B cell (primary cell): ENCODE measurements around the gene CNTNAP2. TPM values are rescaled to one million over a fixed set of nuclear protein-coding genes. Genes with fewer than 3 reads are reported as not detected.

Experiments used
- ATAC-seq: fragments of 200-7000 bp; cut with Tn5 transposase; one replicate; pipeline ENCODE4 v1.10.0; 2021; ENCODE audit warnings: low read depth, mild to moderate bottlenecking, moderate number of reproducible peaks, moderate library complexity
- CTCF ChIA-PET: fragments of 350-600 bp; sonication (Branson Sonifier 250); formaldehyde crosslinking; loops from one replicate; lab custom pipeline; 2021; ENCODE audit warnings: antibody characterized with exemption, inconsistent platforms; lab: Charles Lee
- POLR2A ChIA-PET: fragments of 350-600 bp; sonication (Branson Sonifier 250); formaldehyde crosslinking; loops from one replicate; lab custom pipeline; 2021; ENCODE audit warnings: antibody characterized with exemption; lab: Charles Lee
- DNase-seq: peaks from one replicate; pipeline ENCODE4 v3.0.0; 2013
- H2AFZ ChIP-seq: 2 replicates; pipeline ENCODE4 v1.6.1; 2012; ENCODE audit warnings: mild to moderate bottlenecking, low read depth, low read length; ENCODE audit not compliant: insufficient read depth, poor library complexity, severe bottlenecking
- H3K27ac ChIP-seq, 2 donors: 1 replicate in 1 of 2; 2 replicates in 1 of 2; pipeline ENCODE4 v1.5.1; 2012 to 2013; ENCODE audit warnings: low read length in 2 of 2, mild to moderate bottlenecking in 2 of 2, moderate library complexity in 1 of 2
- H3K27me3 ChIP-seq, 4 experiments: fragments of 200-600 bp in 1 of 4; sonication (generic) in 1 of 4; replicated peaks in 1 of 4; 1 replicate in 2 of 4; 2 replicates in 2 of 4; pipeline versions ENCODE4 v1.6.1 to v1.7.0; 2013 to 2016; ENCODE audit warnings: low read length in 3 of 4, mild to moderate bottlenecking in 2 of 4, mixed read lengths in 1 of 4, moderate library complexity in 1 of 4; ENCODE audit not compliant: insufficient read depth in 4 of 4, control insufficient read depth in 3 of 4; ENCODE audit errors: control extremely low read depth in 1 of 4
- H3K36me3 ChIP-seq, 2 experiments: replicated peaks in 1 of 2; 1 replicate in 1 of 2; 2 replicates in 1 of 2; pipeline versions ENCODE4 v1.6.1 to v1.7.1; 2013; ENCODE audit warnings: low read length in 1 of 2; ENCODE audit not compliant: insufficient read depth in 2 of 2, control insufficient read depth in 1 of 2; ENCODE audit errors: control extremely low read depth in 1 of 2, extremely low read depth in 1 of 2
- H3K4me1 ChIP-seq, 2 donors: fragments of 200-600 bp in 1 of 2; sonication (generic) in 1 of 2; 1 replicate in 1 of 2; 2 replicates in 1 of 2; pipeline versions ENCODE4 v1.5.1 to v1.6.1; 2013 to 2017; ENCODE audit warnings: low read length in 2 of 2; ENCODE audit not compliant: control insufficient read depth in 2 of 2, insufficient read depth in 2 of 2
- H3K4me2 ChIP-seq: replicated peaks from 2 replicates; pipeline ENCODE3; 2012; ENCODE audit warnings: mild to moderate bottlenecking, low read depth, low read length; ENCODE audit not compliant: poor library complexity, severe bottlenecking
- H3K4me3 ChIP-seq, 5 experiments: fragments of 200-600 bp in 1 of 5; sonication (generic) in 1 of 5; 1 replicate in 3 of 5; 2 replicates in 2 of 5; pipeline versions ENCODE4 v1.5.1 to v1.7.0; 2011 to 2016; ENCODE audit warnings: low read length in 4 of 5, mild to moderate bottlenecking in 4 of 5, low read depth in 2 of 5, control low read depth in 1 of 5, moderate library complexity in 1 of 5; ENCODE audit not compliant: insufficient read depth in 1 of 5; ENCODE audit errors: control extremely low read depth in 1 of 5, extremely low read depth in 1 of 5
- H3K79me2 ChIP-seq: fragments of 200-600 bp; sonication (generic); one replicate; pipeline ENCODE4 v1.6.0; 2016; ENCODE audit warnings: low read length; ENCODE audit not compliant: control insufficient read depth, insufficient read depth
- H3K9ac ChIP-seq: fragments of 200-600 bp; sonication (generic); 2 replicates; pipeline ENCODE4 v1.6.1; 2017; ENCODE audit warnings: mild to moderate bottlenecking, low read length, moderate library complexity
- H3K9me3 ChIP-seq, 3 donors: one replicate each; pipeline versions ENCODE4 v1.6.1 to v1.7.1; 2013; ENCODE audit warnings: low read length in 2 of 3; ENCODE audit not compliant: control insufficient read depth in 2 of 3, insufficient read depth in 1 of 3; ENCODE audit errors: control extremely low read depth in 1 of 3
- H4K20me1 ChIP-seq: 2 replicates; pipeline ENCODE4 v1.6.0; 2012; ENCODE audit warnings: mild to moderate bottlenecking, low read length; ENCODE audit not compliant: insufficient read depth, control insufficient read depth, poor library complexity, severe bottlenecking
- H3K27ac Mint-ChIP-seq: one replicate; pipeline ENCODE4 v1.8.0; 2021; ENCODE audit warnings: mixed read lengths
- H3K27me3 Mint-ChIP-seq: one replicate; pipeline ENCODE4 v1.8.0; 2021; ENCODE audit warnings: mixed read lengths
- H3K4me1 Mint-ChIP-seq: one replicate; pipeline ENCODE4 v1.8.0; 2021; ENCODE audit warnings: mixed read lengths
- H3K4me3 Mint-ChIP-seq: one replicate; pipeline ENCODE4 v1.8.0; 2021; ENCODE audit warnings: mixed read lengths
- H3K9me3 Mint-ChIP-seq: one replicate; pipeline ENCODE4 v1.8.0; 2022; ENCODE audit warnings: mixed read lengths; ENCODE audit not compliant: insufficient read depth
- CTCF ChIP-seq: fragments of 200-600 bp; IDR thresholded peaks from one replicate; pipeline ENCODE4 v1.8.0; 2022; ENCODE audit warnings: antibody characterized with exemption, mild to moderate bottlenecking
- EZH2 ChIP-seq: IDR thresholded peaks from 2 replicates; pipeline ENCODE4 v1.6.1; 2012; ENCODE audit warnings: borderline replicate concordance, low read depth, mild to moderate bottlenecking, moderate library complexity, low read length; ENCODE audit not compliant: insufficient read depth, poor library complexity, severe bottlenecking
- WGBS: methylation state at CpG from one replicate; pipeline ENCODE4 v1.1.5; 2013; ENCODE audit warnings: missing lambda C conversion rate; ENCODE audit not compliant: insufficient coverage; 5-methylcytosine and 5-hydroxymethylcytosine counted together
- intact Hi-C: fragments of 100-400 bp; cut with micrococcal nuclease; formaldehyde crosslinking; loops from one replicate; pipeline ENCODE4 v1.10.0; 2022
- polyA plus RNA-seq: library from polyadenylated mRNA; depleted of rRNA; stranded (reverse); fragments of >200 nt; gene quantifications from 2 replicates; pipeline ENCODE4 v1.2.3, GENCODE V29; 2012
- total RNA-seq, 2 donors: library from RNA; stranded (reverse); fragments of 120-200 nt in 1 of 2; gene quantifications; 1 replicate in 1 of 2; 2 replicates in 1 of 2; pipeline versions ENCODE4 v1.2.3 to v1.2.4, GENCODE V29; 2013 to 2022

CNTNAP2 gene
- total and polyA plus RNA-seq, 2 donors (not counting 1 experiment from before 2014, with no cell fraction given): 7.4 to 16.6 TPM

GRCh38 chr7:147904219-147904576, 1787.6 kb downstream of the CNTNAP2 start:
- no peak overlapping the region for H3K27ac ChIP-seq
- H3K79me2 ChIP-seq: no peaks in the 10 kb centered on the region
- H3K27me3 ChIP-seq: no peaks in the 10 kb centered on the region
- H4K20me1 ChIP-seq: no peaks in the 10 kb centered on the region
- no peaks in the 10 kb centered on the region for H3K36me3 ChIP-seq
- no peak for DNase-seq
- Mint-ChIP-seq H3K4me1 (no peaks in the 10 kb centered on the region), H3K4me3 (no peak overlapping the region), H3K9me3 (no peaks in the 10 kb centered on the region), H3K27me3 (no peaks in the 10 kb centered on the region), H3K27ac (no peak overlapping the region)
- TF ChIP-seq CTCF (no peak), EZH2 (no peak)
- H3K4me3 ChIP-seq: no peak overlapping the region
- H3K4me1 ChIP-seq: no peaks in the 10 kb centered on the region
- H2AFZ ChIP-seq: no peak overlapping the region
- WGBS: 100% methylated on average over 1 of the region's 3 CpGs
- H3K9me3 ChIP-seq: peaks cover 0 to 2% (median 0%) of the 10 kb centered on the region in 3 donors
- intact Hi-C loops: no loop called here
- ChIA-PET CTCF (no interaction called here), POLR2A (no interaction called here)
- H3K4me2 ChIP-seq: no peak overlapping the region
- no peak overlapping the region for H3K9ac ChIP-seq
- ATAC-seq: no peak

DNA sequence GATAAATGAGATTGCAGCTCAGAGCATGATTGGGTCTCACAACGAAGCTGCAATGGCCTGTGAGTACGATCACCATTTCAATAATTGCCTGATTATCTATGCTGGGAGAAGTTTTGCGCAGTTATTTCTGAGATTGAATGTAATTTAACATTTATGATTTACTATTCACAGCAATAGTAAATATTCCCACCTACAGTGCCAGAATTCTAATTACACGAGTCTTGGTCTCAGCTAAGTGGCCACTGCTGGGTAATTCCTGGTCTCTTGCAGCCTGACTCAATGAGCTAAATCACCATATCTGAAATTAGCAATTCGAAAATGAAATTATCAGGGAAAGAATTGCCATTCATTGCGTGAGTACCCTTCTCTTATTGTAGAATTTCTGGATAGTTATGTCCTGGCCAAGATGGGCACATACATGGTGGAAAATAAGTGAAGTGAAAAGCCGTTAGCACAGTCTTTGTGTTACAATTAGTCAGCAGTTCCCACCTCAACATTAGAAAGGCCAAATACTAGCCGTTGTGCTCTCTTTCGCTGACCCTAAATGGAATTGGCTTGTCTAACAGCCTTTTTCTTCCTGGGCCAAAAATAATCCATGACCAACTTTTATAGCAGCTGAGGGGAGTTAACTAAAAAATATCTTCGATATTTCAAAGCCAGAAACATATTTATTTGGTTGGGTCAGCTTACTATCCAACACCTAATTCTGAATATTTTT, 1793.0 kb downstream of the CNTNAP2 start:
- Mint-ChIP-seq H3K9me3 (no peaks in the 10 kb centered on the region), H3K4me3 (no peak overlapping the region), H3K27me3 (no peaks in the 10 kb centered on the region), H3K27ac (no peak overlapping the region), H3K4me1 (no peaks in the 10 kb centered on the region)
- CTCF ChIA-PET: no interaction called here
- ATAC-seq: no peak
- no peak overlapping the region for H3K4me2 ChIP-seq
- no peak for TF ChIP-seq CTCF
- TF ChIP-seq EZH2: no peak
- POLR2A ChIA-PET: no interaction called here
- intact Hi-C loops: no loop called here
- no peaks in the 10 kb centered on the region for H3K27me3 ChIP-seq
- WGBS: 88% methylated on average over 7 of the region's 10 CpGs
- no peaks in the 10 kb centered on the region for H4K20me1 ChIP-seq
- no peaks in the 10 kb centered on the region for H3K36me3 ChIP-seq
- no peak overlapping the region for H2AFZ ChIP-seq
- H3K4me3 ChIP-seq: no peak overlapping the region
- no peak overlapping the region for H3K27ac ChIP-seq
- H3K9ac ChIP-seq: no peak overlapping the region
- no peaks in the 10 kb centered on the region for H3K79me2 ChIP-seq
- no peak for DNase-seq
- no peaks in the 10 kb centered on the region for H3K4me1 ChIP-seq
- no peaks in the 10 kb centered on the region for H3K9me3 ChIP-seq
